Stimulated activated CD8-positive, alpha-beta memory T cell treated with anti-CD3 and anti-CD28 coated beads, Interleukin-15, amount 100 ng/mL, for 24 hours (primary cell): ENCODE measurements around the gene CCDC3.

ENCODE experiments used
- DNase-seq: peaks from one replicate; pipeline ENCODE4 v3.0.0-alpha.2; 2020; ENCODE audit warnings: low read depth

The CCDC3 gene

DNA sequence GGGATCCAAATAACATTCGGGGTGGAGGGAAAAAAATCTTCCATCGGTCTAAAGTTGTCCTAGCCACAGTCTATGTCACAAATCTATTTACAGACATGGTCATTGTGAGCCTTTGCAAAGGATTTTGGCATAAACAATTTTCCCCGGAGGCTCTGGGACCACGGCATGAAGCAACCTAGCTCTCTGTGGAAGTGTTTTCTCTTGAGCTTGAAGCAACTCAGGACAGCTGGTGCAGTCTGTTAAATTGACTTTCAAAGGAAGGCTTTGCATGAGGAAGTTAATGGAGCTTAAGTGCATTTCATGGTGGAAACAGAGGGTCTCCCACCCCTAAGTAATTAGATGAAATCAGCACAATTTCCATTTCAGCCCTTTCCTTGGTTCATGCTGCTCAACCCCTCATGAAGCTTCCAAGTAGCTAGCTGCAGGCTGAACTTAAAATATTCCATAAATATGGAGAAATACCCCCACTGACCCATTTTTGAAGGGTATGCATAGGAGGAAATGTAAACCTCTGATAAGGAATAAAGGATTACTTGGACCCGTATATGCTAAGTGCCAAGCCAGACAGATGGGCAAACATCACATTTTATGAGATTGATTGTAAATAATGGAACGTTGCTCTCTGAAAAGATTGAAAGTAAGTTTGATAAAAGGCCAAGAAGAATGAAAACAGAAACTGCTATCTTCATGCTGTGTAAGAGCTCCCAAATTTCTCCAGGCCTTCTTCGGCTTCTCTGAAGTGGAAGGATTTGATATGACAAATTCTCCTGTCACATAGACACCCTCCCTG, 39.9 kb downstream of the CCDC3 start:
- no peak for DNase-seq

DNA sequence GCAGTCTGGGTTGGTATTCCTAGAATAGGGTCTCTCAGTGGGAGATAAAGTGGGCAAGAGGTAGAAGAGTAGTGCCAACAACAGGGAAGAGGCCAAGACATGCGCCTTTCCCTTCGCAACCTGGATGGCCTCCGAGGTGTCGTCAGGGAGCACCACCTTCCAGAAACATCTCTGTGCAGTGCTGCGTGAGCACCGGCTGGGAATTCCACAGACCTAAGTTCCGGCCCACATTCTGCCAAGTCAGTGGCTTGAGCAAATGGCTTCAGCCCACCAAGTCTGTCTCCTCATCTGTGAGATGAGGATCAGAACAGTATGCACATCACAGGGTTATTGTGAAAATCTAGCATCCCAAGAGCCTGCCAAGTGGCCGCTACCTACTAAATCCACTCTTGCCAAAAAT, 40.6 kb downstream of the CCDC3 start:
- DNase-seq: no peak

DNA sequence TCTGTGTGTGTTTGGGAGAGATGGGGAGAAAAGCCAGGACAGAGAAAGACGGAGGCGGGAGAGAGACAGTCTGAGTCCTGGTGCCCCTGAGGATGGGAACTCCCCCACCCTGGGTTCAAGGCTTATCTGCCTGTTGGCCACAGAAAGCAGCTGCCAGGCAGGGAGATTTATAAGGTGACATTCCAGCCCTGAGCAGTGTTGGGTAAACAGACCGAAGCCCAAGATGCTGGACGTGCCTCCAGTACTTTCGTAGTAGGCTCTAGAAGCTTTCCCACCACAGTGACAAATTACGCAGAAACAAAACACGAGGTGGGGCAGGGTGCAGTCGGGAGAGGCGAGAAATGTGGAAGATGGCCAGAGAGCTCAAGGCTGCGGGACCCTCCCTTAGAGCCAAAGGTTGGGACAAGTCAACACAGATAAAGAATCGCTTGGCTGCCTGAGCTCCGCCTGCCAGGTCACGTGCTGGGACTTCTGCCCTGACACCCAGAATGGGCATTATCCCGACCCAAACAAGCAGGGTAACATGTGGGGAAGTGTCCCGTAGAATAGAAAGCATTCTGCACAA, 41.1 kb downstream of the CCDC3 start:
- DNase-seq: no peak

DNA sequence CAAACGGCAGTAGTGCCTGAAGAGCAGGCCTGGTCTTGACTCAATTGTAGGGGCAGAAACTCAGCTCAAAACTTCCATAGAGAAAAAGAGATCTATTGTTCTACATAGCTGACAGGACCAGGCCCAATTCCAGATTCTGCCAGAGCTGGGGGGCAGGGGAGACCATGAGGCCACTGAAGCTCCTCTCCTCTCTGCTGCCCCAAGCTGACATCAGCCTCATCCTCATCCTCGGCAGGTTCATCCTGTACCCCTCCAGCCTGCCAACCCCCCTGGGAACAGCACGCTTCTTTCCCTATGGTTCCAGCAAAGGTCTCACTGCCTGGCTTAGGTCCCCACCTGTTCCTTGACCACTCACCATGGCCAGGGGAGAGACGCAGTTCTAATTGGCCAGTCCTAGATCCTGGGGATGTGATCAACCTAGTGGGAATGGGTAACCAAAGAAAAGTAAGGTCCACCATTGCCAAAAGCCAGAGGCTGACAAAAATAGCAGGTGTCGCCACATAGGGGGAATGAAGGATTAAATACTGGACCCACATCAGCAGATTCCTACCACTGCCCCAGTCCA, 42.9 kb downstream of the CCDC3 start:
- no peak for DNase-seq

DNA sequence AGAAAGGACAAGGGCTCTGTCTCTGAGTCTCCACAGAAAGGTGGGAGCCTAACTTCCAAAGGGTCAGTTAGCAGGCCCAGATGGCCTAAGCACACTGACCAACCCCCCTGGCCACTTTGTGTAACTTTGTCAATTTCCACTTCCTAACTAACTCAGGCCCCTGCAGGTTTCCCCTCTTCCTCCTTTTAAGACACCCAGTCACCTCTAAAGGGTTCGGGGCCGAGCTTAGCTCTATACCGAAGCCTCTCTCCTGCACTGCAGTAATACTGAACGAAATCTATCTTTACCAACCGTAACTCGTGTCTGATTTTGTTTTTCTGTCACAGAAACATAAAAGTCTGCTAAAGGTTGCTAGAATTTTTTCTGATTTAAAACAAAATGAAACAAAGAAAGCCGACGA, 44.4 kb downstream of the CCDC3 start:
- no peak for DNase-seq

DNA sequence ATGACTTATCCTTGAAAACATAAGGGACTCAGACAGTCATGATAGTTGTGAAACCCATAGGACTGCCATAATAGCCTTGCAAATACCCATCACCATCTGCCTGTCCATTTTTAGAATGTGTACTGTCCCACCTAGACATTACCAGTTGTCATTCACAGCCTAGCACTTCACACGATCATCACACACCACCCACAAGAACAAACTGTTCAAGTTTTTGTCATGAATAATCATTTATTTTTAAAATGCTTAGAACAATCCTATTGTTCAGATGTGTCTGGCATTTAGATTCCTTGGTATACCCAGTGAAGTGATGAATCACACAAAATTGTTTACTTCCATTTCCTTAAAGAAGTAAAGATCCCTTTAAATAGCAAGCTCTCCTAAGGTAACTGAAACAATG, 46.6 kb downstream of the CCDC3 start:
- DNase-seq: no peak

DNA sequence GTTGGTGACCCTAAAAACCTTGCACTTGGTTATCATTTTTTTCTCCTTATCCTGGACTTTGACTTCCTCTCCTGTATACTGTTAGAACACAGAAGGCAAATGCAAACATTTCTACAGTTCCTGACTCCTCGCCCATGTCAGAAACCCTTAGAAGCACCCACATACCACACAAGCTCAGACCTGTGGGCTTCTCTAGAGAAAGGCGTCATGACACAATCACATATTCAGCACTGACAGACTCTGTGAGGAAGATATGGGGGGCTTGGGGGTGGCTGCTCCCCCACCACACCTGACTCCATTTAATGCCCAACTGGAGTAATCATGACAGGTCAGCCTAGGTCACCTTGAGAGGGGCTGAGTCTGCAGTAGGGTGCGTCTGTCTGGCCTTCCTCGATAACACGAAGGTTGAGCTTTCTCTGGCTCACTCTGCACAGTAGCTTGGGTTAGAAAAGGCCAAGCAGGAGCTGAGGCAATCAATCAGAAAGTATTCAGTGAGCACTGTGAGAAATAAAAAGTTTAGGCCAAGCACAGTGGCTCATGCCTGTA, 50.9 kb downstream of the CCDC3 start:
- DNase-seq: no peak

DNA sequence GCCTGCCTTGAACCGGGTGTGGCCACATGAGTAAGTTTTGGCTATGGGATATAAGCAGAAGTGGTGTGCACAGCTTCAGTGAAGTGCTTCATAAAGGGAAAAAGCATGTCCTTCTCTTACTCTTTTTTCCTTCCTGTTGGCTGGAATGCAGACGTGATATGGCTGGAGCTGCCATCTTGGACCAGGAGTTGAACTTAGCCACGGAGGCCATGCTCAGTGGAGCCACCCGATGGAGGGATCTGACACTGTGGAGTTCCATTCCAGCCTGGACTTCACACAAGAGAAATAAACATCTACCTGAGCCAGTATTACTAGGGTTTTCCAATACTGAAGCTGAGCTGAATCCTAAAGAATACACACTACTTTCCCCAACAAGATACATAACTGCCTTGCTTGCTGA, 52.3 kb downstream of the CCDC3 start:
- no peak for DNase-seq

DNA sequence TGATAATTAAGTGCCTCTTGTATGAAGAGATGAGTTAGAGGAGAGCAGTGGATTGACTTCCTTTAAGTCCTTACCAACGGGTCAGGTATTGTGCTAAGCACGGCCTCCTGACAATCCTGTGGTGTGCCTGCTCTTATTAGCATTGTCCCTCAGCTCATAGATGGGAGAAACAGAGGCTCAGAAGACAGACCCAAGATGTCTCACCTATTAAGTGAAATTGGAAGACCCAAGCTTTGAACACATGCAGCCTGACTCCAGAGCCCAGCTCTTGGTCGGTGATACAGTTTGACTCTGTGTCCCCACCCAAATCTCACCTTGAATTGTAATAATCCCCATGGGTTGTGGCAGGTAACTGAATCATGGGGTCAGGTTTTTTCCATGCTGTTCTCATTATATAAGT, 53.8 kb downstream of the CCDC3 start:
- no peak for DNase-seq

DNA sequence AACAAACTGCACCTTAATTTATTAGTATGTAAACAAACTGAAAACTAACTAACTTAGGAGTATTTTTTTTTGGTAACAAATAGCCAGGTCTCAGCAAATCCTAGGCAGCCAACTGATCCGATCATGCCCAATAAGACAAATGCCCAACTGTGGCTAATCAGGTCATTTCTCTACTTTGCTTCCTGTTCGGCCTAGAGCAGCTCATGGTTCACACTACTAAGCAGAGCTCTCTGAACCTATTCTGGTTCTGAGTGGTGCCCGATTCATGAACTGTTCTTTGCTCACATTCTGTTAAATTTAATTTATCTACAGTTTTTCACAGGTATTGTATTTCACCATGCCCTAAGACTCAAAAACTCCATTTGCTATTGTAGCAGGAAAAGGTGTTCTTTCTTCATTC, 55.1 kb downstream of the CCDC3 start:
- DNase-seq: no peak

DNA sequence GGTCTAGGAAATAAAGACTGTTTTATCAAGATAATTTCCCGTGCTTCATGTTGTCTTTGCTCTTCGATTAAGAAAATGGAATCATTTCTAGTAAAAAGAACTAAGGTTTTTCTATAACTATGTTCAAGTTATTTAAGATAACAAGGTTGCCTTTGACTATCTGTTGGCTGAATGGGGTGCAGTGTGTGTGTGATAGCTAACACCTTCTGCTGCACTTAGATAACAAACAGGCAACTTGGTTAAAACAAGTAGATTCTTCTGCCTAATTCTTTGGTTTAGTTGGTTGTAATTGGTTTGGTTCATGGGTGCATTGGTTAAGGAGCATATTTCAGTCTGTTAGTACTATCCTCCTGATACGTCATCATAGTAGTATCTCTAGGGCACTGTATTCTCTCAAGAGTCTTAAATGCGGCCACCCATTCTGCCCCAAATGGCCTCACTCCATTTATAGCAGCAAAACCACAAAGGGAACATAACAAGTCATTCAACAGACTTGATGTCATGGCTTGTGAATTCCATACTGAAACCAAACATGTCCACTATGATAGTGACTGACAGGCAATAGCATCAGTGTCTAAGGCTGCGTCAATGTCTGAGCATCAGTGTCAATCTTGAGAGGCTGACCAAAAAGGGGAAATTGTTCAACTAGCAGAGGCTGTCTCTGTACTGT, 55.7 kb downstream of the CCDC3 start:
- DNase-seq: no peak

DNA sequence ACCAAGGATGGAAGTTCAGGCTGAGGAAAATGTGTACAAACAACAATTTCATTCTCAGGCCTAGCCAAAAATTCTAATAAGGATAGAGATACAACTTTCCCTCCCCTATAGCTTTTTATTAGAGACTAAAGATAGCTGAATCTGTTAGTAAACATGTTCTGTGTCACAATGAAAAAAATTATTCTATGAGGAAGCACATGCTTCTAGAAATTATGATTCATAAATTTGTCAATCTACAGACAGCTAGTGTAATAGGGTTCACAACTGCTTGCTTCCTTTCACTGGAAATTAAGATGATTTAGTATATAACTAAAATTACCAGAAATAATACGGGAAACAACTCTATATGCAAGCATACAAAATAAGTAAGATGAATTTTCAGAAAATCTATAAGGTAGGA, 56.6 kb downstream of the CCDC3 start:
- DNase-seq: no peak

DNA sequence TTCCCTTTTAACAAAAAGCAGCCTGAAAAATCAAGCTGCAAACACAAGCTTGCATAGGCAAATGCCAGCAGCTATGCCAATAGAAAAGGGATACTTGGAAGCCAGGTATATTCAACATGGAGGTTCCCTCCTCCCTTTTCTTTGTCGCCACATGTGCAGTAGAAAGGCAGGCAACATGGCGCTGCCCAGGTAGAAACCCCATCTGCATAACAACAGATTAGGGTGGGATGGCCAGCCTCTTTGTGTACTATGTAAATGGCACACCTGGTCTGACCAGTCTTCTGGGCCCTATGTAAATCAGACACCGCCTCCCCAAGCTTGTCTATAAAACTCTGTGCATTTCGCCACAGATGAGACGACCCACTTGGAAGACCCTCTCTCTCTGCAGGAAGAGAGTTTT, 58.1 kb downstream of the CCDC3 start:
- DNase-seq: no peak

DNA sequence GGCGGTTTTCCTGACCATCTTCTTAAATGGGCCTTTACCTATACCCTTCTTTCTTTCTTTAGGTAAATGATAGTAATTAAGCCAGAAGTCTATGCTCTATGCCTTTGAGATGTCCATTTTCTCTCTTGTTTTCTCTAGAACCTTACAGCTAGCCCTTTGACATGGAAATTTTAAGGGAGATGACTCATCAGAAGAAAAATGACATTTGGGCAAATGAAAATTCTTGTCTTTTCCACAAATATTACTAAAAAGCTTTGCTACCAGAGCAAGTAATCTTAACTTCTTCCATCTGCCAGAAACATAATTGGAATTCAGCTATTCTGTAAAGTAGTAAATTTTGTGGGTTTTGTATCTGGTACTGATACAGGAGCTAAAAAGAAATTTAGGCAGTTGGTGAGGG, 59.5 kb downstream of the CCDC3 start:
- DNase-seq: no peak

DNA sequence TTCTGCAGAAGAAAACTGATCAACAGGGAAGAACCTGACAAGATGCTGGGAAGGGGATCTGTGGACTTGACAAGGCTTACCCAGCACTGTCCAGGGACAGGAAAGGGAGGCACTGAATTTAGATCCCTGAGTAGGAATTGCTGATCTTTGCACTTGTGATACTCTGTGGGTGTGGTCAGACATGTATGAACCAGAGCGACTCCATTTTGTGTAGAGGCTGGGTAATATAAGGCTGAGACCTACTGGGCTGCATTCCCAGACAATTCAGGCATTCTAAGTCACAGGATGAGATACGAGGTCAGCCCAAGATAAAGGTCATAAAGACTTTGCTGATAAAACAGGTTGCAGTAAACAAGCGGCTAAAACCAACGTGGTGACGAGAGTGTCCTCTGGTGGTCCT, 60.7 kb downstream of the CCDC3 start:
- DNase-seq: no peak

DNA sequence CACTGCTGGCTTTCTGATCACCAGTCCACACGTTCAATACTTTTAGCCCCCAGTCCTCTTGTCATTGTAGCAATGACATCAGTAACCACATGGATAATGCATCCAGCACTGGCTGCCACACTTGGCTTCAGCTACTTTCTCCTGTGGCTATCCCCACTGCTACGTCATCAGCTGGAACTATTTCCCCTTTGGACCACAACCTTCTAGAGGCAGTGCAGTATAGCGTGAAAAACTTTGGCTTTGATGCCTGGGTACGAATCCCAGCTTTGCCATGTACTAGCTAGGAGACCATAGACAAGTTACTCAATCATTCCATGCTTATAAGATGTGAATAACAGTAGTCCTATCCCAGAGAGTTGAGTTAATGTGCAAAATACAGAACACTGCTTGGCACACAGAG, 63.2 kb downstream of the CCDC3 start:
- DNase-seq: no peak

DNA sequence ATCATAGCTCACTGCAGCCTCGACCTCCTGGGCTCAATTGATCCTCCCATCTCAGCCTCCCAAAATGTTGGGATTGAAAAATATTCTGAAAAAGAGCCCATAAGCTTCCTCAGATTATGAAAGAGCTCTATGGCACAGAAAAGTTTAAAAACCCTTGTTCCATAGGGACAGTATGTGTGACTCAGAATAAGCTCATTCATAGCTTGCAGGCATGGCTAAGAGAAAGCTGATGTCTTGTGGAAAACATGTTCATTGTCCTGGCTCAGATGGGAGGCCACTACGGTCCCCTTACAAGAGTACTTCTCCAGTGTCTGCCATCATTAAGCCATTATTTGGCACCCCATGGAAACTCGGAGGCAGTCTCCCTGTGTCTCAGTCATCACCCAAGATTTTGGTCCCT, 64.0 kb downstream of the CCDC3 start:
- no peak for DNase-seq

DNA sequence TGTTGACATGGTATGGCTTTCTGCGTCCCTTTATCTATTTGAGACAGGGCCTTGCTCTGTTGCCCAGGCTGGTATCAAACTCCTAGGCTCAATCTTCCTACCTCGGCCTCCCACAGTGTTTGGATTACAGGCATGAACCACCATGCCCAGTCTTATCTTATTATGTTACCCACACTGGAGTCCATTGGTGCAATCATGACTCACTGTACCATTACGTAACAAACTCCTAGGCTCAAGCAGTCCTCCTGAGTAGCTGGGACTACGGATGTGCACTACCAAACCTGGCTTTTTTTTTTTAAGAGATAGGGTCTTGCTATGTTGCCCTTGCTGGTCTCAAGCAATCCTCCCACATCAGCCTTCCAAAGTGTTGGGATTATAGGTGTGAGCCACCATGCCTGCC, 66.7 kb downstream of the CCDC3 start:
- no peak for DNase-seq

DNA sequence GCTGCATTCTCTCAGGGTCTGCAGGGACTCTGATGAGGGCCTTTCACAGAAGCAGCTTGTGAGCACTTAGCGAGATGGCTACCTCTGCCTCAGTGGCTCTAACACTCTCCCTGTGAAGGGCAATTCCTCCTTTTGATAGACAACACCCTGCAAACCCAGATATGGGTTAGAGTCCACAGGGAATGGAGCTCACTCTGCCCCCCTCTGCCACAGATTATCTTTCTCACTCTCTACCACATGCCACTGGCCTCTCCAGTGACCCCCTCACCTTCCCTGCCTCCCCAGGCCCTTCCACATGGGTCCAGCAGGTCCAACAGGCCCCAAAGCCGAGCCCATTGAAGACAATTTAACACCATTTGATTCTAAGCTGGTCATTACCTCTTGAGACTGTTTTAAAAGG, 72.1 kb downstream of the CCDC3 start:
- no peak for DNase-seq

DNA sequence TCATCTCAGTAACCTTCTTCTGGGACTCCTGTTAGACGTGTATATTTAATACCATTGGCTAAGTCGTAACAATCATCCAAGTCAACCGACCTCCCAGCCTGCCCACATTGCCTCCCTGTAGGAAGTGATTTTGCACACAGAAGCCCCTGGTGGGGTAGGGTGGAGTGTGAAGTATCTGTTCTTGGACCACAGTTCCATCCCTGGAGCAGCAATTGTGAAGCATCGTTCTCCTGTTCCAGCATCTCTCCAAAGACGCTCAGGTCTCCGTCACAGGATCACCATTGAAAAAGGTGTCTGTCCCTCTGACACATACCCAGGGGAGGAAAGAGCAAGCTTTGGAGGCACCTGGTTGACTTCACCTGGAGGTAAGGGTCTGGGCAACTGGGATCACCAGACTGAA, 72.9 kb downstream of the CCDC3 start:
- no peak for DNase-seq

DNA sequence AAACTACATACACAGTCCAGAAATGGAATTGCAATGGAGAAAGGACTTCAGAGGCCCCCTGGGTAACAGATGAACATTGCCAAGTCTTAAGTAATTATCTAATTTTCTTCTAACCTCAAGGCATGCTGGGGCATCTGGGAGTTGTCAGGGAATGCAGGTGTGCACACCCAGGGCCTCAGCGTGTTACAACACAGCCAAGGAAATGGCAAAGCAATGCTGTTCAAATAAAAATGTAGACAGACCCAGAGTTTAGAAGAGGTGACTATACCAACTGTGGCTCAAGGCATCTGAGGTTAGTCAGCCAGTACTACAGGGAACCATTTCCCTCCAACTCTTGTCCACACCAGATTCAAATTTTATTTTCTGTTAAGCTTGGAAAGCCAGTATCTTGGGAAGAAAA, 73.6 kb downstream of the CCDC3 start:
- DNase-seq: no peak

DNA sequence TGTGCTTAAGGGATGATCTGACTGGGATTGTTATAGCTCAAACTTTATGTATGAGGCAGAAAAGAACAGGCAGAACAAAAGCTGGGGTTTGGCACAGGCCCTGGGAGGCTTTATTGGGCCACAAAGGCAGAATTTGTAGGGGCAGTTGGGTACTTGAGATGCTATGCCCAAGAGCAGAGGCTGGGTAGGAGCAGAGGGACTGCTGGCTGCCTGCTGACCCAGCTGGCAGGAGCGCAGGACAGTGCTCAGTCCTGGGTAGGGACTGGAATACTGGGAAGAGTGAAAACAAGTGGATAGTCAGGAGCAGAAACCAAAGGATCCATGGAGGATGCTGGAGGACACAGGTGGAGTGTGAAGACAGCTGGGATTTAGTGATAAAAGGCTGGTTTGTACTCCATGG, 75.7 kb downstream of the CCDC3 start:
- no peak for DNase-seq

DNA sequence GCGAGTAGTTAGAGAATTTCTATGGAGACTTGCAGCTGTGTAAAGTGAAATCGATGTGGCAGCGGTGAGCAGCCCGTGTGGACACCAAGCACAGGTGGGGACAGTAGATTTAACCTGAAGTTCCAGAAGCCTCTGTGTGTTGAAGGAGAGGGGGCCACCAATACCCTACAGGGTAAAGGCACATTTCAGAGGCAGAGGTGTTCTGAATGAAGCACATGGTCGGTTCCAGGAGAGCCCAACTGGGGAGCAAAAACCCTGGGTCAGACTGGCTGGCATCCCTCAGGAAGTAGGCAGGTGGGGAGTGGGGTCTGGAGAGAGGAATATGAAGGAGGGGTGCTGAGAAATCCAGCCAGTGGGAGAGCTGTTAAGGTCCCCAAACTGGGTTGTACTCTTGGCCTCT, 76.6 kb downstream of the CCDC3 start:
- no peak for DNase-seq
